Neuron (in vitro differentiated cells): ENCODE results near the gene LYPD5.

Source experiments
- H2AFZ ChIP-seq: one replicate; pipeline ENCODE4 v1.6.1; 2013; ENCODE audit warnings: low read depth, mild to moderate bottlenecking, inconsistent platforms, low read length, moderate library complexity
- H3K27me3 ChIP-seq: one replicate; pipeline ENCODE4 v1.6.1; 2013; ENCODE audit warnings: low read length; ENCODE audit not compliant: insufficient read depth
- H3K36me3 ChIP-seq: one replicate; pipeline ENCODE4 v1.6.1; 2013; ENCODE audit warnings: low read length; ENCODE audit not compliant: insufficient read depth
- H3K4me1 ChIP-seq: one replicate; pipeline ENCODE4 v1.6.1; 2013; ENCODE audit warnings: low read length; ENCODE audit not compliant: insufficient read depth
- H3K4me3 ChIP-seq: 2 replicates; pipeline ENCODE4 v1.5.1; 2013; ENCODE audit warnings: mild to moderate bottlenecking, low read length, moderate library complexity
- H3K9me3 ChIP-seq: one replicate; pipeline ENCODE4 v1.6.1; 2013; ENCODE audit warnings: low read length

Gene LYPD5

DNA sequence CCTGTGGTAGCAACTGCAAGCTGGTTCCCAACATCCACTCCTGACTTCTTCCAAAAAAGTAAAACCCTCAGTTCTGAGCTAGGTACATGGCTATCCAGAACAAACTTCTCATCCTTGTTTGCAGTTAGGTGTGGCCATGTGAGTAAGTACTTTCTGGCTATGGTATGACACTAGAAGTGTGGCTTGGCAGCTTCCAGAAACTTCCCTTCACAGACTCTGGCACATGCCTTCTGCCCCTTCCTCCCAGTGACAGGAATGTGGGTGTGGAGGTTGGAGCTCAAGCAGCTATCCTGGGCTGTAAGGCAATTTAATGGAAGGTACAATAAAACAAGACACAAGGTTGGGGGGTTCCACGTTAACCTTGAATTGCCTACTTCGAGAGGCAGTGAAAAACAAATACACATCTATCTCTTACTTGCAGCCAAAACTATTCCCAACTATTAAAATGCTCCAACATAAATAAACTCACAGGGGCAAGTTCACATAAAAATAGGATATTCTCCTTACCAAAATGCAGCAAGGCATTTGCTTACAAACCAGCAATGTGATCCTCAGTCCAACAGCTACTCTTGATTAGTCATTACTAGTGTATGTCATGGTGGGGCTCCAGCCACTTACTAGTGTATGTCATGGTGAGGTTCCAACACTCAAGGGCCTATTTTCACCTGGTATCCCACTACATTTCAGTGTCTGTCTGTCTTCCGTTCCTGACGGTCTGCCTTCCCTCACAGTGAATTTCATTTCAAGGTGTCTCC lies 50.6 kb downstream of the LYPD5 start:
- Histone ChIP-seq H2AFZ (no peak overlapping the region), H3K9me3 (no peaks in the 10 kb centered on the region), H3K27me3 (no peaks in the 10 kb centered on the region), H3K4me1 (peaks cover 10% of the 10 kb centered on the region), H3K4me3 (no peak overlapping the region), H3K36me3 (peaks cover 48% of the 10 kb centered on the region)

DNA sequence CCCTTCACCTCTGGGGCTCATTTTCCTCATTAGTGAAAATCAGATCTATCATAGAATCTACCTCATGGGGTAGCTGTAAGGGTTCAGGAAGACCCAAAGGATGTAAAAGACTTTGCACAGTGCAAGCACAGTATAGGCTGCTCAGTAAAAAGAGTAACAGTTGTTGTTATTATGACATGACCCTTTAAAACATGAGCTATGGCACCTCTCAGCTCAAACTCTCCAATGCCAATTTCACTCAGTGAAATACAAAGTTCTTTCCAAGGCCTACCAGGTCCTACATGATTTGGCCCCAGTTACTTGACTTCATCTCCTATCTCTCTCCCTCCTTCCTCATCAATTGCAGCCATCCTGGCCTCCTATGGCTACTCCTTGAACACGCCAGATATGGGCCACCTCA lies 52.3 kb downstream of the LYPD5 start:
- Histone ChIP-seq H3K4me3 (no peak overlapping the region), H3K27me3 (no peaks in the 10 kb centered on the region), H3K36me3 (peaks cover 60% of the 10 kb centered on the region), H3K4me1 (peaks cover 7% of the 10 kb centered on the region), H3K9me3 (no peaks in the 10 kb centered on the region), H2AFZ (no peak overlapping the region)

DNA sequence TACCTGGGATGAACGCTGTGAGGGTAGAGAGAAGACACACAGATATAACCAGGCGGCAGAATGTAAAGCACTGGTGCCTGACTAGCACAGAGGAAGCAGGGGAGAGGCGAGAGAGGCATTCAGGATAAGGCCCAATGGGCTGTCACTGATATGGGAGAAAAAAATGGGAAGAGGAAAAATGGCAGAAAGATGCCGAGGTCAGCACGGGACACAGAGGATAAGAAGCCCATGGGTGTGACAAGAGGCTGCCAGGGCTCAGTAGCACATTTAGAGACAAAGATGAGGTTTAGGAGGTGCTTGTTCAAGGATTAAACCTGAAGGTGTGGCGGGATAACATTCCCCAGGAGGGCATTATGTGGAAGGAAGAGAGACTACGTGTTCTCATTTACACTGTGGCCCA lies 53.1 kb downstream of the LYPD5 start:
- Histone ChIP-seq H3K4me1 (peaks cover 6% of the 10 kb centered on the region), H3K4me3 (no peak overlapping the region), H3K36me3 (peaks cover 67% of the 10 kb centered on the region)

DNA sequence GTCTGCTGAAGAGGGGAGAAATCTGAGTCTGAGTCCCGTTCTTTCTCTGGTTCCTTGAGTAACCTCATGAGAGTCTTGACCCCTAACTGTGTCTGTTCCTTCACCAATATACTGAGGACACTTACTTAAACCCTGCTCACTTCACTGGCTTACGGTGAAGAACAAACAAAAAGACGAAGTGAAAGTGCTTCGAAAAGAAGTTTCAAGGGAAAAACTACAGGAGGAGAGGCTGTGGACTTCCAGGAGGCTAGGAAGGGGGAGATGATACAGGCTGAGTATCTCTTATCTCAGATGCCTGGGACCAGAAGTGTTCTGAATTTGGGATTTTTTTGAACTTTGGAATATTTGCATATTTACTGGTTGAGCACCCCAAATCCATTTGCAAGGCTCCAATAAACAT lies 53.6 kb downstream of the LYPD5 start:
- H3K4me3 ChIP-seq: no peak overlapping the region
- H3K36me3 ChIP-seq: peaks cover 72% of the 10 kb centered on the region
- peaks cover 2% of the 10 kb centered on the region for H3K4me1 ChIP-seq
- no peaks in the 10 kb centered on the region for H3K9me3 ChIP-seq
- no peaks in the 10 kb centered on the region for H3K27me3 ChIP-seq
- no peak overlapping the region for H2AFZ ChIP-seq

More for the DNA sequence above, 53.1 kb downstream of the LYPD5 start:
- Histone ChIP-seq H3K27me3 (no peaks in the 10 kb centered on the region), H2AFZ (no peak overlapping the region), H3K9me3 (no peaks in the 10 kb centered on the region)

DNA sequence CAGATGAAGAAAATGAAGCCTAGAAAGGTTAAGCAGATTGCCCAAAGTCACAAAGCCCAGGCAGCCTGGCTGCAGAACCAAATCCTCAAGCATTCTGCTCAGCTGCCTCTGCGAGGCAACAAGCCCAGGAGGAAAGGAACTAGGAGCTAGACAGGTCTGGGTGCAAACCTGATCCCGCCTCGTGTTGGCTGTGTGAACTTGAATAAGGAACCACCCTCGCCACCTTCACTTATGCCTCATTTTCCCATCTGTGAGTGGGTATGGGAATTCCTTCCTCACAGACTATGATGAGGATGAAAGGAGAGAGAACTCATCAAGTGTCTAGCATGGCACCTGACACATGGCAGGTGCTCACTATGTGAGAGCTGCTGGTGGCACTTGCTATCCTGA lies 54.0 kb downstream of the LYPD5 start:
- Histone ChIP-seq H3K4me1 (no peaks in the 10 kb centered on the region), H3K36me3 (peaks cover 77% of the 10 kb centered on the region), H3K27me3 (no peaks in the 10 kb centered on the region), H3K4me3 (no peak overlapping the region), H2AFZ (no peak overlapping the region), H3K9me3 (no peaks in the 10 kb centered on the region)

DNA sequence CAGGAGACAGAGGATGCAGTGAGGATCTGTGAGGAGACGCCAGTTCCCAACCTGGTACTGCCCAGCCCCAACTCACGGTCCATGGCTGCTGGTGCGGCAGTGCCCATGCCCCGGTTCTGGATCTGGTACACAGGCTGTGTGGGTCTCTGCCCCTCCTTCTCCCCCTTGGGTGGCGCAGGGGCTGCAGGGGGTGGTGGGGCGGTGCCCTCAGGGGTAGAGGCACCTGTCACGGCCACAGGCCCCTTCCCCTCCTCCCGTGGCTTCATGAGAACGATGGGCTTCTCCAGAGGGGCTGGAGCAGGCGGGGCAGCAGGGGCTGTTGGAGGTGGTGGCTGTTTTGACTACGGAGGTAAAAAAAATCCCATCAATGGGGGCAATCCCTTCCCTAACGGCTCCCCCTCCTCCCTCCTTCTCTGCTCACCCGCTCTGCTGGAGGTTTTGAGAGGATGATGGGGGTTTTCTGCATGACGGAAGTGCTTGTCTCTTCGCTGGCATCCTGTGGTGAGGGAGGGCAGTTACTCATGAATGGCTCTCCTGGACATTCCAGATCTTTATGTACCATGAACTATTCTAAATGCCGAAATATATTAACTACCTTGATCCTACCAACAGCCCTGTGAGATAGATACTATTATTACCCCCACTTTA lies 54.6 kb downstream of the LYPD5 start:
- no peaks in the 10 kb centered on the region for H3K4me1 ChIP-seq
- H3K9me3 ChIP-seq: no peaks in the 10 kb centered on the region
- no peak overlapping the region for H2AFZ ChIP-seq
- H3K36me3 ChIP-seq: peaks cover 79% of the 10 kb centered on the region
- H3K4me3 ChIP-seq: no peak overlapping the region
- no peaks in the 10 kb centered on the region for H3K27me3 ChIP-seq
